NB4 (cell line): ENCODE results near the gene KRTAP9-3.
"Not testable (repeated sequence)": the region's sequence is repeated elsewhere in the genome, so short reads cannot be mapped to it uniquely, and the experiment has no call there.

ENCODE experiments used
- DNase-seq: peaks from one replicate; pipeline ENCODE4 v3.0.0; 2010; ENCODE audit warnings: low read depth
- H3K4me3 ChIP-seq: one replicate; pipeline ENCODE4 v1.5.1; 2011; ENCODE audit warnings: mild to moderate bottlenecking, low read depth, low read length, moderate library complexity
- CTCF ChIP-seq: IDR thresholded peaks from one replicate; pipeline ENCODE4 v1.5.1; 2012; ENCODE audit warnings: low read depth, low read length
- MYC ChIP-seq: IDR thresholded peaks from 2 replicates; pipeline ENCODE4 v1.6.1; 2011; ENCODE audit warnings: low read depth, low read length
- POLR2A ChIP-seq: IDR thresholded peaks from 2 replicates; pipeline ENCODE4 v1.6.1; 2011; ENCODE audit warnings: mild to moderate bottlenecking; ENCODE audit not compliant: insufficient read length; ENCODE audit errors: extremely low read depth
- TF ChIP-seq, protein P1 (sequence below): IDR thresholded peaks from 2 replicates; pipeline ENCODE4 v1.6.1; 2011; ENCODE audit warnings: low read depth, low read length

The KRTAP9-3 gene

GRCh38 chr17:41254861-41255260 lies 22.6 kb downstream of the KRTAP9-3 start:
- no peak for DNase-seq
- no peak for TF ChIP-seq CTCF
- TF ChIP-seq, protein P1, sequence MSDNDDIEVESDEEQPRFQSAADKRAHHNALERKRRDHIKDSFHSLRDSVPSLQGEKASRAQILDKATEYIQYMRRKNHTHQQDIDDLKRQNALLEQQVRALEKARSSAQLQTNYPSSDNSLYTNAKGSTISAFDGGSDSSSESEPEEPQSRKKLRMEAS = no peak
- no peak for TF ChIP-seq MYC
- TF ChIP-seq POLR2A = no peak
- no peak overlapping the region for H3K4me3 ChIP-seq

DNA sequence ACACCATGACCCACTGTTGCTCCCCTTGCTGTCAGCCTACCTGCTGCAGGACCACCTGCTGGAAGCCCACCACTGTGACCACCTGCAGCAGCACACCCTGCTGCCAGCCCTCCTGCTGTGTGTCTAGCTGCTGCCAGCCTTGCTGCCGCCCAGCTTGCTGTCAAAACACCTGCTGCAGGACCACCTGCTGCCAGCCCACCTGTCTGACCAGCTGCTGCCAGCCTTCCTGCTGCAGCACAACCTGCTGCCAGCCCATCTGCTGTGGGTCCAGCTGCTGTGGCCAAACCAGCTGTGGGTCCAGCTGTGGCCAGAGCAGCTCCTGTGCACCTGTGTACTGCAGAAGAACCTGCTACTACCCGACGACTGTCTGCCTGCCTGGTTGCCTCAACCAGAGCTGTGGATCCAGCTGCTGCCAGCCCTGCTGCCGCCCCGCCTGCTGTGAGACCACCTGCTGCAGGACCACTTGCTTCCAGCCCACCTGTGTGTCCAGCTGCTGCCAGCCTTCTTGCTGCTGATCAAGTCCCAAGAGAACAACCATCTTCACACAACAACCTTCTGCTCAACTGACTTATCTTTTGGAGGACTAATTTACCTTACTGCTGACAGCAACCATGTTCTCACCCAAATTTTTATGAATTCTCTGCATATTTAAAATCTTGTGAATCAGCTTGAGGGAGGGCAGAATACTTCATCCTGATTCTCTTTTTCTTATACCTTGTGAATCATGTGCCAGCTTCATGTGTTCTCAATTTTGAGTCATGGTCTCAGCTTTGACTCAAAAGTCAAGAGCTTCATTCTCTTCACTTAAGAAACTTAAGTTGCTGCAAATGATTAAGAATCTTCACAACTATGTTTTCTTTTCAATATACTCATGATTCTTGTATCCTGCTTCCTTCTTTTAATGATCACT lies 23.4 kb downstream of the KRTAP9-3 start, which contains the start of gene KRTAP9-9:
Gene KRTAP9-9, plus strand, starts transcription at position 4 of the 910 bp plus-strand sequence.
- not testable (repeated sequence) for H3K4me3 ChIP-seq, DNase-seq

DNA sequence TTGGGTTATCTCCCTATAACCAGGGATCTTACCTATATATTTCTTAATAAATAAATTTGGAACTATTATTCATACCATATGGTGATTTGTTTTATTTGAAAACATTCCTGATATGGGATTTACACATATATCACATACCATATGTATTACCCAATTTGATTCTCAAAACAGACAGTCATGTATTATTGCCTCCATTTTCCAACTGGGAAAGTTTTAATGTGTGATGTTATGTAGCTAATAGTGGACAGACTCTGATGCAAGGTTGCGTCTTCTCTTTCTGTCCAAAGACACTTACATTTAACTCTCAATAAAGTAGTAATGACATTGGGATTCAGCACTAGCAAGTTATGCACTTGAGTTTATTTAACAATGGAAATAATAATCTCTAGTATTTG lies 24.0 kb downstream of the KRTAP9-3 start:
- H3K4me3 ChIP-seq = no peak overlapping the region
- TF ChIP-seq, protein P1 = no peak
- no peak for DNase-seq

GRCh38 chr17:41258406-41258805 lies 26.2 kb downstream of the KRTAP9-3 start:
- no peak overlapping the region for H3K4me3 ChIP-seq
- no peak for TF ChIP-seq MYC
- no peak for TF ChIP-seq CTCF
- TF ChIP-seq POLR2A = no peak
- no peak for DNase-seq

DNA sequence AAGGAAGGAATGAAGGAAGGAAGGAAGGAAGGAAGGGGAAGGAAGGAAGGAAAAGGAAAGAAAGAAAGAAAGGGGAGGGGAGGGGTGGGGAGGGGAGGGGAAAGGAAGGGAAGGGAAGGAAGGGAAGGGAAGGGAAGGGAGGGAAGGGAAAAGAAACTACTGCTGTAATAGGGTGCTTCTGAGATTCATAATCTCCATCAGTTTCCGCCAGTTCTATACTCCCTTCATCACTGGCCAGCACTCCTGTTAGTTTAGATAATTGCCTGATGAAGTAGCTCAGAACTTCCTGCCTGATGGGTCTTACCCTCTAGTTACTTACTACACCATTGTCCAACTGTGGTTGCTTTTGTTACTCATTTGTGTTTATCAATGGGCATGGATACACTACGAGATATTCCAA lies 31.0 kb downstream of the KRTAP9-3 start:
- TF ChIP-seq POLR2A (no peak), CTCF (no peak), MYC (no peak)
- TF ChIP-seq, protein P1 = no peak
- DNase-seq = no peak
- no peak overlapping the region for H3K4me3 ChIP-seq

DNA sequence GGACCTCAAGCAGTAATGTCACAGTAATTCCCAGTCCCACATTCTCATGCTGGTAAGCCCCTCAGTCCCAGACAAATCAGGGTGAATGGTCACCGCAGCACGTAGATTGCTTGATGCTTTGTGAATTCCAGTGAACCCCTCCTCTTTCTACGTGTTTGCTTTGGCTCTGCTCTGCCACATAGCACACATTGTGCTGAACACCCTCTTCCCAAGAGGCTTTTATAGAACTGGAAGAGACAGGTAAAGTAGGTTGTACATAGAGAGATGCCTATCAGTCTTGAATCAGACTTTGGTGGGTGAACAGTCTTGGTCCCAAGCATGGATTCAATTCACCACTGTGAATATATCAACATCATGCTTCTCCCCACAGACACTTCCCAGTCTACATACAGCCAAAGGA lies 32.4 kb downstream of the KRTAP9-3 start:
- TF ChIP-seq POLR2A (no peak), CTCF (no peak), MYC (no peak)
- TF ChIP-seq, protein P1 = no peak
- DNase-seq = no peak
- no peak overlapping the region for H3K4me3 ChIP-seq

GRCh38 chr17:41265078-41265477 lies 32.8 kb downstream of the KRTAP9-3 start, which contains the start of gene KRTAP9-6:
KRTAP9-6 (plus strand) TSS chr17:41265378; CDS start chr17:41265378, 0 bp downstream.
- H3K4me3 ChIP-seq = no peak within 1 kb of the TSS
- no peak for DNase-seq
- TF ChIP-seq, protein P1 = no peak
- TF ChIP-seq POLR2A (no peak), CTCF (no peak), MYC (no peak)
